Sigmoid colon (tissue), 7 donors: ENCODE results near the gene SERPINF2. TPM values are rescaled to one million over a fixed set of nuclear protein-coding genes. Genes with fewer than 3 reads are reported as not detected.
A peak's percentile ranks its signal among the peaks of the same experiment; 100 is the strongest.

ENCODE experiments used
- DNase-seq: peaks from one replicate; pipeline ENCODE4 v3.0.0-alpha.2; 2019
- H3K27ac ChIP-seq, 4 donors: fragments of 200-600 bp; sonication (generic); one replicate each; pipeline ENCODE4 v1.5.1; 2016 to 2019; ENCODE audit warnings: mild to moderate bottlenecking in 1 of 4
- H3K27me3 ChIP-seq, 3 donors: fragments of 200-600 bp; sonication (generic); one replicate each; pipeline ENCODE4 v1.5.1; 2019; ENCODE audit warnings: mild to moderate bottlenecking in 1 of 3
- H3K36me3 ChIP-seq, 4 donors: fragments of 200-600 bp; sonication (generic); one replicate each; pipeline ENCODE4 v1.5.1; 2016 to 2019
- H3K4me1 ChIP-seq, 4 donors: fragments of 200-600 bp; sonication (generic); one replicate each; pipeline ENCODE4 v1.5.1; 2017 to 2019
- H3K4me3 ChIP-seq, 4 donors: fragments of 200-600 bp; sonication (generic); one replicate each; pipeline ENCODE4 v1.5.1; 2017 to 2019; ENCODE audit warnings: mild to moderate bottlenecking in 2 of 4, moderate library complexity in 1 of 4
- H3K9me3 ChIP-seq, 4 donors: fragments of 200-600 bp in 3 of 4; sonication (generic) in 3 of 4; one replicate each; pipeline versions ENCODE4 v1.5.1 to v1.6.1; 2013 to 2019
- EP300 ChIP-seq, 4 donors: sonication (generic); formaldehyde crosslinking; IDR thresholded peaks; one replicate each; pipeline ENCODE4 v1.6.1; 2017; ENCODE audit warnings: antibody characterized with exemption in 4 of 4
- POLR2A ChIP-seq, 2 donors: fragments of 450-650 bp; IDR thresholded peaks; one replicate each; pipeline ENCODE4 v1.6.1; 2016; ENCODE audit warnings: antibody characterized with exemption in 2 of 2, mild to moderate bottlenecking in 2 of 2, moderate library complexity in 2 of 2
- POLR2AphosphoS5 ChIP-seq, 4 donors: sonication (generic); formaldehyde crosslinking; IDR thresholded peaks; one replicate each; pipeline ENCODE4 v1.6.1; 2017; ENCODE audit warnings: antibody characterized with exemption in 4 of 4
- WGBS, 2 donors: extraction: QIAGEN DNeasy Blood & Tissue Kit; methylation state at CpG; one replicate each; pipeline ENCODE4 v1.1.7; 2013; 5-methylcytosine and 5-hydroxymethylcytosine counted together
- intact Hi-C: fragments of 100-400 bp; cut with DNase I; formaldehyde crosslinking; loops from one replicate; pipeline ENCODE4 v1.15.1; 2023
- polyA plus RNA-seq, 3 donors: library from polyadenylated mRNA; stranded (reverse); fragments of 200-250 nt; gene quantifications; one replicate each; pipeline ENCODE4 v1.2.3, GENCODE V29; 2013
- total RNA-seq, 4 donors: library from RNA; depleted of rRNA; stranded (reverse); fragments of >200 nt; gene quantifications; one replicate each; pipeline ENCODE4 v1.1.0, GENCODE V29; 2016
- TF ChIP-seq, protein P1 (sequence below), 4 experiments: fragments of 450-650 bp in 3 of 4; fragments of 200-600 bp in 1 of 4; IDR thresholded peaks; one replicate each; pipeline ENCODE4 v1.5.1; 2016 to 2019; ENCODE audit warnings: antibody characterized with exemption in 4 of 4, mild to moderate bottlenecking in 3 of 4, moderate library complexity in 2 of 4
- donor health status: healthy with polysubstance abuse.
- donor health status: Bipolar disorder and iron deficiency.
- donor health status: healthy.

SERPINF2 gene
- total and polyA plus RNA-seq, 7 donors: 0.69 to 12.9 (median 3.8) TPM

DNA sequence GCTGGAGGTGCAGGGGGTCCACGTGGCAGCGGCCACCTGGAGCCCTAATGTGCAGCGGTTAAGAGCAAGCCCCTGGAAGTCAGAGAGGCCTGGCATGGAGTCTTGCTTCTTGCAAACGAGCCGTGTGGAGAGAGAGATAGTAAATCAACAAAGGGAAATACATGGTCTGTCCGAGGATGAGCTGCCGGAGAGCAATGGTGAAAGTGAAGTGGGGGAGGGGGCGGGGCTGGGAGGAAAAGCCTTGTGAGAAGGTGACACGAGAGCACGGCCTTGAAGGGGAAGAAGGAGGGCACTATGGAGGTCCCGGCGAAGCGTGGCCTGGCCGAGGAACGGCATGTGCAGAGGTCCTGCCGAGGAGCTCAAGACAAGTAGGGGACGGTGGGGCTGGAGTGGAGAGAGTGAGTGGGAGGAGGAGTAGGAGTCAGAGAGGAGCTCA is 13.2 kb downstream of the SERPINF2 start:
- no peaks in the 10 kb centered on the region for H3K36me3 ChIP-seq
- intact Hi-C loops: no loop called here
- H3K4me1 ChIP-seq: no peaks in the 10 kb centered on the region
- H3K9me3 ChIP-seq: no peaks in the 10 kb centered on the region
- TF ChIP-seq, protein P1, sequence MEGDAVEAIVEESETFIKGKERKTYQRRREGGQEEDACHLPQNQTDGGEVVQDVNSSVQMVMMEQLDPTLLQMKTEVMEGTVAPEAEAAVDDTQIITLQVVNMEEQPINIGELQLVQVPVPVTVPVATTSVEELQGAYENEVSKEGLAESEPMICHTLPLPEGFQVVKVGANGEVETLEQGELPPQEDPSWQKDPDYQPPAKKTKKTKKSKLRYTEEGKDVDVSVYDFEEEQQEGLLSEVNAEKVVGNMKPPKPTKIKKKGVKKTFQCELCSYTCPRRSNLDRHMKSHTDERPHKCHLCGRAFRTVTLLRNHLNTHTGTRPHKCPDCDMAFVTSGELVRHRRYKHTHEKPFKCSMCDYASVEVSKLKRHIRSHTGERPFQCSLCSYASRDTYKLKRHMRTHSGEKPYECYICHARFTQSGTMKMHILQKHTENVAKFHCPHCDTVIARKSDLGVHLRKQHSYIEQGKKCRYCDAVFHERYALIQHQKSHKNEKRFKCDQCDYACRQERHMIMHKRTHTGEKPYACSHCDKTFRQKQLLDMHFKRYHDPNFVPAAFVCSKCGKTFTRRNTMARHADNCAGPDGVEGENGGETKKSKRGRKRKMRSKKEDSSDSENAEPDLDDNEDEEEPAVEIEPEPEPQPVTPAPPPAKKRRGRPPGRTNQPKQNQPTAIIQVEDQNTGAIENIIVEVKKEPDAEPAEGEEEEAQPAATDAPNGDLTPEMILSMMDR (IDR thresholded peaks at IDR 0.05): no peak
- TF ChIP-seq EP300 (IDR thresholded peaks at IDR 0.05) (no peak), POLR2A (IDR thresholded peaks at IDR 0.05) (no peak), POLR2AphosphoS5 (IDR thresholded peaks at IDR 0.05) (no peak)
- H3K27ac ChIP-seq: no peak overlapping the region
- DNase-seq: no peak
- no peaks in the 10 kb centered on the region for H3K27me3 ChIP-seq
- no peak overlapping the region for H3K4me3 ChIP-seq
- WGBS, 2 donors: 77 to 79% methylated on average over 17 of the region's 17 CpGs

GRCh38 chr17:1758807-1759206 is 16.1 kb downstream of the SERPINF2 start:
- no peak for DNase-seq
- TF ChIP-seq, protein P1 (IDR thresholded peaks at IDR 0.05): no peak
- TF ChIP-seq EP300 (IDR thresholded peaks at IDR 0.05) (no peak), POLR2AphosphoS5 (IDR thresholded peaks at IDR 0.05) (no peak), POLR2A (IDR thresholded peaks at IDR 0.05) (no peak)
- Histone ChIP-seq H3K9me3 (no peaks in the 10 kb centered on the region), H3K27ac (no peak overlapping the region), H3K36me3 (no peaks in the 10 kb centered on the region), H3K27me3 (no peaks in the 10 kb centered on the region), H3K4me1 (peaks cover 0 to 6% (median 2%) of the 10 kb centered on the region in 4 donors), H3K4me3 (no peak overlapping the region)
- 63 to 82% methylated on average over 15 of the region's 15 CpGs for WGBS, 2 donors
- intact Hi-C loops: no loop called here

- intact Hi-C loops: no loop called here
- TF ChIP-seq EP300 (IDR thresholded peaks at IDR 0.05): no peak
- no peak for TF ChIP-seq POLR2A (IDR thresholded peaks at IDR 0.05)
- TF ChIP-seq, protein P1 (IDR thresholded peaks at IDR 0.05): no peak
- TF ChIP-seq POLR2AphosphoS5 (IDR thresholded peaks at IDR 0.05): no peak
- Histone ChIP-seq H3K4me1 (peaks cover 0 to 12% (median 9%) of the 10 kb centered on the region in 4 donors), H3K4me3 (no peak overlapping the region), H3K27me3 (no peaks in the 10 kb centered on the region), H3K27ac (no peak overlapping the region), H3K36me3 (no peaks in the 10 kb centered on the region), H3K9me3 (no peaks in the 10 kb centered on the region)
- WGBS, 2 donors: 77 to 80% methylated on average over 5 of the region's 5 CpGs
- DNase-seq: no peak
Observed at GRCh38 chr17:1759529-1759928, 16.9 kb downstream of the SERPINF2 start.

GRCh38 chr17:1762233-1762900 is 19.7 kb downstream of the SERPINF2 start:
- Histone ChIP-seq H3K9me3 (no peaks in the 10 kb centered on the region), H3K36me3 (no peaks in the 10 kb centered on the region), H3K4me3 (peak overlapping the region; percentile 21 to 50 (median 41)), H3K4me1 (peaks cover 0 to 17% (median 12%) of the 10 kb centered on the region in 4 donors), H3K27ac (peak overlapping the region; percentile 65 to 71 (median 70)), H3K27me3 (no peaks in the 10 kb centered on the region)
- 63 to 67% methylated on average over 21 of the region's 21 CpGs for WGBS, 2 donors
- intact Hi-C loops: no loop called here
- TF ChIP-seq POLR2A (IDR thresholded peaks at IDR 0.05) (no peak), EP300 (IDR thresholded peaks at IDR 0.05) (no peak), POLR2AphosphoS5 (IDR thresholded peaks at IDR 0.05) (peak in 2 of 4 donors; percentile 4 to 12)
- TF ChIP-seq, protein P1 (IDR thresholded peaks at IDR 0.05): no peak
- DNase-seq: peak; percentile 86
